ENCODE data around the gene SPTBN4. TPM values are rescaled to one million over a fixed set of nuclear protein-coding genes. Genes with fewer than 3 reads are reported as not detected.

Gene SPTBN4
- total and polyA plus RNA-seq, 2 experiments from 2014 or later: 0.67 to 1.3 TPM

DNA sequence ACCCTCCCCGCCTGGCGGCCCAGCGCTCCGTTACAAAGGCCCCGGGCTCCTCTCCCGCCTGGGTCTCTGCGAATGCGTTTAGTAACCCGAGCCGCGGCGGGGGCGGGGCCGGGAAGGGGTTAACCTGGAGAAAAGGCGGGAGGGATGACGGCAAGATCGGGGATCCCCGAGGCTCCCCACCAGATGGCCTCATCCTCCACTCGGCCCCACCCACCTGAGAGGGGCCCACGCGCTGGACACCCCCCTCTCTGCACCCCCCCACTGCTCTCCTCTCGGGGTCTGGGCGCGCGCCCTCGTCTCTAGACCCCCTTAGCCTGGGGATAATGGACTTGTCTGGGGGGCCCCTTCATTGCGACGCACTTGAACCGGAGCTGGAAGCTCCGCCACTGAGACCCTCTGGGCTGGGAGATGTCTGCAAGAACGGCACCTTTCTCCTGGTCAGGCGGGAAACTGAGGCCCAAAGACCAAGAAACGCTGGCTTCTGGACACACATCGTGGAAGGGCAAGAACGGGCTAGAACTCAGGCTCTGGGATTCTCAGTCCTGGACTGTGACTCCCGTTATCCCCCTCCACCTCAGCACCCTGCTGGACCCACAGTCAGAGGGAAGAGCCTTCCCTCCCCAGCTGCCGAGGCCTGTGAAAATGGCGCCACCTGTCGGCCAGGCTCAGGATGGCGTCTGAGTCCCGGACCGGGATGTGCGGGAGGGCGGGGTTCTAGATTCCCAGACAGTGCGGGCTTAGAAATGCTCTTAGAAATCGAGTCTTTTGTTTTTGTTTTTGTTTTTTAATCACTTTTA lies 131.5 kb downstream of the SPTBN4 start:
- peak overlapping the region; percentile 94 for H3K4me2 ChIP-seq
- H2AFZ ChIP-seq: no peak overlapping the region

DNA sequence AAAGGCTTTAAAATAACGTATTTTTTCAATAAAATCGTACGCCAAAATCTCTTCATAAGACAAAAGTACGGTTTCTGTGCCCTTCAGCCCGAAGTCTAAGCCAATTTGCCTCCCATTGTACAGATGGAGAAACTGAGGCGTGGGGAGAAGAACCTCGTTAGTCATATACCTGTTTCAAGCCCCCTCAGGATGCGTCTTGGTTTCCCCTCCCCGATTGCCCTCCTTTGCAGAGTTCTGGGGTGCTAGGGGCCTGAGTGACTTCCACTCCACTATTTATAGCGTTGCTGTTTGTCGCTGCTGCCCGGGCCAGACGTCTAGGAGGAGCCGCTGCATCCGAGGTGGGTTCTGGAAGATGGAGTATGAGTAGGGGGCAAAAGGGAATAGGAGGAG lies 132.1 kb downstream of the SPTBN4 start:
- peaks cover 35% of the 10 kb centered on the region for H3K27me3 ChIP-seq
- peaks cover 30% of the 10 kb centered on the region for H3K4me1 ChIP-seq (ENCODE audit: insufficient read depth)
- H4K20me1 ChIP-seq (ENCODE audit: insufficient read depth, poor library complexity, severe bottlenecking): no peaks in the 10 kb centered on the region
- H3K9me3 ChIP-seq (ENCODE audit: low read depth): no peaks in the 10 kb centered on the region
- no peaks in the 10 kb centered on the region for H3K79me2 ChIP-seq
- H3K4me3 ChIP-seq: no peak overlapping the region
- DNase-seq (ENCODE audit: low spot score): no peak
- H3K9me2 ChIP-seq (replicated peaks; ENCODE audit: insufficient read depth): no peaks in the 10 kb centered on the region
- no peaks in the 10 kb centered on the region for H3K36me3 ChIP-seq (replicated peaks; ENCODE audit: insufficient read depth, low read depth)
- peak overlapping the region; percentile 94 for H3K4me2 ChIP-seq
- H3K27ac ChIP-seq: peak overlapping the region; percentile 78
- TF ChIP-seq CTCF (IDR thresholded peaks at IDR 0.05; ENCODE audit: poor library complexity): no peak
- no peak for TF ChIP-seq EZH2phosphoT487 (IDR thresholded peaks at IDR 0.05; ENCODE audit: low read depth, severe bottlenecking, unreplicated experiment)
- H2AFZ ChIP-seq: no peak overlapping the region
- WGBS (ENCODE audit: low lambda C conversion rate, missing lambda C conversion rate): 18% methylated on average over 15 of the region's 15 CpGs

More for the DNA sequence above, 131.5 kb downstream of the SPTBN4 start:
- no peaks in the 10 kb centered on the region for H3K79me2 ChIP-seq
- H3K27me3 ChIP-seq: peaks cover 35% of the 10 kb centered on the region
- TF ChIP-seq CTCF (IDR thresholded peaks at IDR 0.05; ENCODE audit: poor library complexity) (peak; percentile 99), EZH2phosphoT487 (IDR thresholded peaks at IDR 0.05; ENCODE audit: low read depth, severe bottlenecking, unreplicated experiment) (no peak)
- H3K27ac ChIP-seq: peak overlapping the region; percentile 91
- H3K9me3 ChIP-seq (ENCODE audit: low read depth): no peaks in the 10 kb centered on the region
- WGBS (ENCODE audit: low lambda C conversion rate, missing lambda C conversion rate): 2% methylated on average over 28 of the region's 46 CpGs
- no peaks in the 10 kb centered on the region for H4K20me1 ChIP-seq (ENCODE audit: insufficient read depth, poor library complexity, severe bottlenecking)
- no peaks in the 10 kb centered on the region for H3K36me3 ChIP-seq (replicated peaks; ENCODE audit: insufficient read depth, low read depth)
- peak overlapping the region; percentile 17 for H3K4me3 ChIP-seq
- H3K4me1 ChIP-seq (ENCODE audit: insufficient read depth): peaks cover 30% of the 10 kb centered on the region
- DNase-seq (ENCODE audit: low spot score): peak; percentile 92
- H3K9me2 ChIP-seq (replicated peaks; ENCODE audit: insufficient read depth): no peaks in the 10 kb centered on the region

GRCh38 chr19:40599331-40599901 lies 132.6 kb downstream of the SPTBN4 start:
- no peaks in the 10 kb centered on the region for H4K20me1 ChIP-seq (ENCODE audit: insufficient read depth, poor library complexity, severe bottlenecking)
- H3K27ac ChIP-seq: peak overlapping the region; percentile 78
- no peak for TF ChIP-seq CTCF (IDR thresholded peaks at IDR 0.05; ENCODE audit: poor library complexity)
- TF ChIP-seq EZH2 (IDR thresholded peaks at IDR 0.05; ENCODE audit: borderline replicate concordance): no peak
- no peak for TF ChIP-seq EZH2phosphoT487 (IDR thresholded peaks at IDR 0.05; ENCODE audit: low read depth, severe bottlenecking, unreplicated experiment)
- no peaks in the 10 kb centered on the region for H3K9me2 ChIP-seq (replicated peaks; ENCODE audit: insufficient read depth)
- WGBS (ENCODE audit: low lambda C conversion rate, missing lambda C conversion rate): 16% methylated on average over 6 of the region's 9 CpGs
- H3K79me2 ChIP-seq: no peaks in the 10 kb centered on the region
- no peaks in the 10 kb centered on the region for H3K9me3 ChIP-seq (ENCODE audit: low read depth)
- H3K4me3 ChIP-seq: no peak overlapping the region
- H3K4me1 ChIP-seq (ENCODE audit: insufficient read depth): peaks cover 31% of the 10 kb centered on the region
- peaks cover 35% of the 10 kb centered on the region for H3K27me3 ChIP-seq
- no peak overlapping the region for H2AFZ ChIP-seq
- no peak for DNase-seq (ENCODE audit: low spot score)
- H3K4me2 ChIP-seq: peak overlapping the region; percentile 94
- no peaks in the 10 kb centered on the region for H3K36me3 ChIP-seq (replicated peaks; ENCODE audit: insufficient read depth, low read depth)
